Measurements from ENCODE around the gene TOR1B.

The TOR1B gene

DNA sequence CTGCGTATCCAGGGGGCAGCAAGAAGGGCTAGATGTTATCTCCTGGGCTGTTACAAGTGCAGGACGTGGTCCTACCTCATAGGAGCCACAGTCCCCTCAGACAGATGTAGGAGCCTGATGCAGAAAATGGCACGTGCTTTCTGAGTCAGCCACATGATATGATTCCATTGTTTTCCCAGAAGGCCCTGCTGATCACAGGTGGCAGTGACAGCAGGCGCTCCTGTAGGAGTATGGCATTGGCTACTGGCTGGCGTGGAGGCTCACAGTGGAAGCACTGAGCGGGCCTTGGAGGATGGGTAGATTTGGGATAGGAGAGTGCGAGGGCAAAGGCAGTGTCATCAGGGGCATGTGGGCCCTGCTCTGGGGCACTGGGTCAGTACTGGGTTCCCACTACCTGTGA lies 54.2 kb downstream of the TOR1B start:
- Histone ChIP-seq H3K27ac (no peak overlapping the region), H3K79me2 (ENCODE audit: insufficient read depth, low read depth) (no peaks in the 10 kb centered on the region), H3K4me3 (IDR thresholded peaks at IDR 0.05; ENCODE audit: insufficient read depth, low read depth, low read length) (no peak overlapping the region), H4K20me1 (ENCODE audit: insufficient read depth) (no peaks in the 10 kb centered on the region; the same call in 1 of the 2 replicates), H3K27me3 (ENCODE audit: insufficient read depth, low read depth) (no peaks in the 10 kb centered on the region), H3K4me2 (no peak overlapping the region), H3K9ac (no peak overlapping the region), H3K36me3 (ENCODE audit: insufficient read depth) (no peaks in the 10 kb centered on the region), H2AFZ (ENCODE audit: low read depth) (no peak overlapping the region), H3K4me1 (ENCODE audit: low read depth, poor library complexity, severe bottlenecking) (no peaks in the 10 kb centered on the region)
- TF ChIP-seq, protein P1, sequence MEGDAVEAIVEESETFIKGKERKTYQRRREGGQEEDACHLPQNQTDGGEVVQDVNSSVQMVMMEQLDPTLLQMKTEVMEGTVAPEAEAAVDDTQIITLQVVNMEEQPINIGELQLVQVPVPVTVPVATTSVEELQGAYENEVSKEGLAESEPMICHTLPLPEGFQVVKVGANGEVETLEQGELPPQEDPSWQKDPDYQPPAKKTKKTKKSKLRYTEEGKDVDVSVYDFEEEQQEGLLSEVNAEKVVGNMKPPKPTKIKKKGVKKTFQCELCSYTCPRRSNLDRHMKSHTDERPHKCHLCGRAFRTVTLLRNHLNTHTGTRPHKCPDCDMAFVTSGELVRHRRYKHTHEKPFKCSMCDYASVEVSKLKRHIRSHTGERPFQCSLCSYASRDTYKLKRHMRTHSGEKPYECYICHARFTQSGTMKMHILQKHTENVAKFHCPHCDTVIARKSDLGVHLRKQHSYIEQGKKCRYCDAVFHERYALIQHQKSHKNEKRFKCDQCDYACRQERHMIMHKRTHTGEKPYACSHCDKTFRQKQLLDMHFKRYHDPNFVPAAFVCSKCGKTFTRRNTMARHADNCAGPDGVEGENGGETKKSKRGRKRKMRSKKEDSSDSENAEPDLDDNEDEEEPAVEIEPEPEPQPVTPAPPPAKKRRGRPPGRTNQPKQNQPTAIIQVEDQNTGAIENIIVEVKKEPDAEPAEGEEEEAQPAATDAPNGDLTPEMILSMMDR (conservative IDR thresholded peaks at IDR 0.05; ENCODE audit: low read depth, low read length): no peak

DNA sequence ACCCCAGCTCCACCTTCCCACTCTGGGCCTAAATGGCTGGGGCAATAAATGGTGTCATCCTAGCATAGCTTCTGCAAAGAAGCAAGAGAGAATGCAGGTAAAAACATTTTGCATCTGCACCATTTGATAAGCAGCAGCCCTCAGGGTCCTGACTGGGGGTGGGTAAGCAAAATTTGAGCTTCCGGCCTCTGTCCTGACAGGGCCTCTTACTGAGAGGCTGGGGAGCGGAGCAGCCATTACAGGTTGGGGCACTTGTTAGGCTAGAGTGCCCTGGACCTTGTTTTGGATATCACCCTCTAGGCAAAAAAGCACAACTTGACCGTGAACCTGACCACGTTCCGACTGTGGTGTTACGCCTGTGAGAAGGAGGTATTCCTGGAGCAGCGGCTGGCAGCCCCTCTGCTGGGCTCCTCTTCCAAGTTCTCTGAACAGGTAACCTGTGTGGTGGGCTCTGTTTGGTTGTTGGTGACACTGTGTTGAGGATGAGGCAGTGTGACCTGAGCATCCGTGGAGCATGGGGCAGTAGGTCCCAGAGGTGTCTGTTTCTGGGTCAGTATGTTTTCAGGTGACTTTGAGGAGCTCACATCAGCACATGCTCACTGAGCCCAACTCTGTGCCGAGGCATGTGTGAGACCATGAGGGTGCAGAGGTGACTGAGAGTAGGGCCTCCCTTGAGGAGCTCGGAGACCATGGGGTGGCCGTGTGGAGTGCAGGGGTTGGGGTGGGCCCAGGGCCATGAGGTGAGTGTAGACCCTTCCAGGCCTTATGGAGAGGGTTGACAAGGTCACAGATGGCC lies 55.4 kb downstream of the TOR1B start:
- H3K36me3 ChIP-seq (ENCODE audit: insufficient read depth): no peaks in the 10 kb centered on the region
- TF ChIP-seq, protein P1 (conservative IDR thresholded peaks at IDR 0.05; ENCODE audit: low read depth, low read length): no peak

More for the DNA sequence above, 55.4 kb downstream of the TOR1B start:
- H3K27me3 ChIP-seq (ENCODE audit: insufficient read depth, low read depth): no peaks in the 10 kb centered on the region
- H3K4me3 ChIP-seq (IDR thresholded peaks at IDR 0.05; ENCODE audit: insufficient read depth, low read depth, low read length): no peak overlapping the region
- H3K79me2 ChIP-seq (ENCODE audit: insufficient read depth, low read depth): no peaks in the 10 kb centered on the region
- no peak overlapping the region for H3K4me2 ChIP-seq
- H2AFZ ChIP-seq (ENCODE audit: low read depth): no peak overlapping the region
- no peak overlapping the region for H3K27ac ChIP-seq
- no peak overlapping the region for H3K9ac ChIP-seq
- H3K4me1 ChIP-seq (ENCODE audit: low read depth, poor library complexity, severe bottlenecking): no peaks in the 10 kb centered on the region
- no peaks in the 10 kb centered on the region; the same call in 1 of the 2 replicates for H4K20me1 ChIP-seq (ENCODE audit: insufficient read depth)

Measured in KMS-11 (cell line).